HS-5 (cell line): ENCODE results near the gene ACSS2.

Source experiments
- DNase-seq: peaks from one replicate; pipeline ENCODE4 v3.0.0-alpha.2; 2012; ENCODE audit warnings: low read depth

Gene ACSS2

GRCh38 chr20:34876406-34877282 lies at the start of gene ACSS2:
TSS of gene ACSS2 (plus strand) at chr20:34876612. CDS start at chr20:34876646, 34 bp downstream.
- no peak for DNase-seq

- DNase-seq, result no peak
Measured at GRCh38 chr20:34829191-34829590, 47.2 kb upstream of the ACSS2 start.

GRCh38 chr20:34831936-34832335 lies 44.5 kb upstream of the ACSS2 start:
- DNase-seq, result no peak

- peak; percentile 42 for DNase-seq
Measured at GRCh38 chr20:34834459-34834893, 41.9 kb upstream of the ACSS2 start.

GRCh38 chr20:34842143-34842542 lies 34.3 kb upstream of the ACSS2 start:
- DNase-seq, result no peak

- DNase-seq, result no peak
Measured at GRCh38 chr20:34843421-34843820, 33.0 kb upstream of the ACSS2 start.

- no peak for DNase-seq
Measured at GRCh38 chr20:34848597-34848996, 27.8 kb upstream of the ACSS2 start.

GRCh38 chr20:34849778-34850177 lies 26.6 kb upstream of the ACSS2 start:
- DNase-seq, result no peak

- DNase-seq, result no peak
Measured at GRCh38 chr20:34850969-34851368, 25.4 kb upstream of the ACSS2 start.

GRCh38 chr20:34852298-34852697 lies 24.1 kb upstream of the ACSS2 start:
- no peak for DNase-seq

GRCh38 chr20:34859367-34859766 lies 17.0 kb upstream of the ACSS2 start:
- DNase-seq, result no peak

GRCh38 chr20:34859826-34860545 lies 16.4 kb upstream of the ACSS2 start:
- no peak for DNase-seq

GRCh38 chr20:34861386-34862084 lies 14.9 kb upstream of the ACSS2 start:
- no peak for DNase-seq

- no peak for DNase-seq
Measured at GRCh38 chr20:34862724-34863123, 13.7 kb upstream of the ACSS2 start.

- DNase-seq, result no peak
Measured at GRCh38 chr20:34863421-34863965, 12.9 kb upstream of the ACSS2 start.

- no peak for DNase-seq
Measured at GRCh38 chr20:34864216-34864615, 12.2 kb upstream of the ACSS2 start.

GRCh38 chr20:34871320-34871926 lies 5.0 kb upstream of the ACSS2 start:
- no peak for DNase-seq

- DNase-seq, result no peak
Measured at GRCh38 chr20:34871966-34872621, 4.3 kb upstream of the ACSS2 start.

- no peak for DNase-seq
Measured at GRCh38 chr20:34872622-34873224, 3.7 kb upstream of the ACSS2 start, which contains the start of gene GGT7. TSS of gene GGT7 (minus strand) at chr20:34872856. CDS start at chr20:34872815, 41 bp downstream.

GRCh38 chr20:34873583-34874093 lies 2.8 kb upstream of the ACSS2 start:
- DNase-seq, result no peak
